GM12891 (cell line): Measurements from ENCODE around the gene AMOTL2.

ENCODE experiments used
- POLR2A ChIP-seq: IDR thresholded peaks from 2 replicates; pipeline ENCODE4 v1.6.1; 2011; ENCODE audit warnings: low read depth, low read length, control low read depth
- POLR2AphosphoS5 ChIP-seq: IDR thresholded peaks from 2 replicates; pipeline ENCODE4 v1.6.1; 2011; ENCODE audit warnings: low read depth, low read length, control low read depth
- POU2F2 ChIP-seq: IDR thresholded peaks from 2 replicates; pipeline ENCODE4 v1.6.1; 2011; ENCODE audit warnings: low read depth, mild to moderate bottlenecking, control low read depth, low read length, moderate library complexity
- TAF1 ChIP-seq: IDR thresholded peaks from 2 replicates; pipeline ENCODE4 v1.6.1; 2011; ENCODE audit warnings: low read depth, low read length, control low read depth

DNA sequence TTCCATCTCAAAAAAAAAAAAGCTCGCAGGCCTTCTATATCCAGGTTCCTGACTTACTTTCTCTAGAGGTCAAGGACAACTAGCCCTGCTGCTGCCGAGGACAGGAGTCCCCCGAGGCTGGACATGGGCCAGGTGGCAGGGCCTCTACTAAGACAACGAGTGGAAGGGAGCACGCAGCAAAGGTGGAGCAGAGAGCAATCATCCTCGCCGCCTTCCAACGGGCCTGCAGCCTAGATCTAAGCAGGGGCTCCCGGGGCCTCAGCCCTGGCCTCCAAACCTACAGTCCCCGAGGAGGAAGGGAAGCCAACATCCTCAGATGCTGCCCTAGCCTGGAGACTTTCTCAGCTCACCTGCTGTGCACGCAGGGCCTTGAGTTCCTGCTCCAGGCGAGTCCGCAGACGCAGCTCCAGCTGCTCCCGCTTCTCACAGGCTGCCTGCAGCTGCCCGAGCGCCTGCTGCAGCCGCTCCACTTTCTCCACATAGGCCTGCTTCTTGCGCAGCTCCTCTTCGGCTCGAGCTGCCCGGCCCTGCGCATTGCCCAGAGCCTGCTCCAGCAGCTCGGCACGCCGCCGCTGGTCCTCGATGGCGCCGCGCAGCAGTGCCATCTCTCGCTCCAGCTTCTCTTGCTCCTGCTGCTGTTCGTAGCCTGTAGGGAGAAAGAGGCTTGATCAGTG lies 12.9 kb downstream of the AMOTL2 start:
- TF ChIP-seq POLR2AphosphoS5 (no peak), POLR2A (no peak), TAF1 (no peak), POU2F2 (no peak)
